ENCODE results near the gene TTC8. TPM values are rescaled to one million over a fixed set of nuclear protein-coding genes. Genes with fewer than 3 reads are reported as not detected.

The TTC8 gene
- polyA plus RNA-seq, 3 donors: 2.3 to 3.7 (median 2.7) TPM

DNA sequence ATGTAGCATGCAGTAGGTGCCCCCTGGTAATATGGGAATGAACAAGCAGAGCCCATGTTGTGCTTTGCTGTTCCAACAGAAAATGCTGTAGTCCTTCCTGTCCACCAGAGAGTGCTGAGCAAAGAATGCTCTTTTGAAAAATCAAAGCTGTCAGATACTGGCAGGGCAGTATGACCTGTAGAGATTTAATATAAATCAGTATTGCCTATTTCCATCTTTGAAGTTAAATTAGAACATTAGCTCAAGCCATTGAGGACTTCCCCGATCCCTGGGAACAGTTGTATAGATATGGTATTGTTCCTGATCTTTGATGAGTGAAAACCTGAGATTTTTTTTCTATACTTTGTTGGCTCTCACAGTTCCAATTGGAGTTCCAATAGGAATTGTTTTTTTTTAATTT lies 13.0 kb downstream of the TTC8 start:
- H3K9me3 Mint-ChIP-seq: no peaks in the 10 kb centered on the region
- peaks cover 6% of the 10 kb centered on the region for H3K4me1 Mint-ChIP-seq
- Histone ChIP-seq H3K4me3 (replicated peaks in 1 of 3; ENCODE audit: low read depth in 2 of 3, low read length in 3 of 3) (no peak overlapping the region), H3K9me3 (replicated peaks in 1 of 2; ENCODE audit: control insufficient read depth in 1 of 2, insufficient read depth in 1 of 2, low read length in 2 of 2) (no peaks in the 10 kb centered on the region), H3K79me2 (ENCODE audit: insufficient read depth, low read length) (no peaks in the 10 kb centered on the region), H4K20me1 (ENCODE audit: insufficient read depth, low read length) (no peaks in the 10 kb centered on the region), H3K27me3 (ENCODE audit: control insufficient read depth in 2 of 2, insufficient read depth in 2 of 2, low read length in 2 of 2) (no peaks in the 10 kb centered on the region), H2AFZ (ENCODE audit: insufficient read depth, low read depth, low read length, poor library complexity, severe bottlenecking) (no peak overlapping the region), H3K27ac (ENCODE audit: low read depth in 1 of 2, low read length in 2 of 2) (no peak overlapping the region), H3K9ac (ENCODE audit: insufficient read depth, low read length, poor library complexity, severe bottlenecking) (no peak overlapping the region), H3K4me2 (replicated peaks; ENCODE audit: extremely low read depth, low read length, poor library complexity, severe bottlenecking) (no peak overlapping the region), H3K36me3 (replicated peaks in 1 of 2; ENCODE audit: control insufficient read depth in 1 of 2, insufficient read depth in 2 of 2, low read length in 2 of 2) (no peaks in the 10 kb centered on the region), H3K4me1 (ENCODE audit: control insufficient read depth in 1 of 2, insufficient read depth in 2 of 2, low read length in 2 of 2) (no peaks in the 10 kb centered on the region)
- TF ChIP-seq, protein P1, sequence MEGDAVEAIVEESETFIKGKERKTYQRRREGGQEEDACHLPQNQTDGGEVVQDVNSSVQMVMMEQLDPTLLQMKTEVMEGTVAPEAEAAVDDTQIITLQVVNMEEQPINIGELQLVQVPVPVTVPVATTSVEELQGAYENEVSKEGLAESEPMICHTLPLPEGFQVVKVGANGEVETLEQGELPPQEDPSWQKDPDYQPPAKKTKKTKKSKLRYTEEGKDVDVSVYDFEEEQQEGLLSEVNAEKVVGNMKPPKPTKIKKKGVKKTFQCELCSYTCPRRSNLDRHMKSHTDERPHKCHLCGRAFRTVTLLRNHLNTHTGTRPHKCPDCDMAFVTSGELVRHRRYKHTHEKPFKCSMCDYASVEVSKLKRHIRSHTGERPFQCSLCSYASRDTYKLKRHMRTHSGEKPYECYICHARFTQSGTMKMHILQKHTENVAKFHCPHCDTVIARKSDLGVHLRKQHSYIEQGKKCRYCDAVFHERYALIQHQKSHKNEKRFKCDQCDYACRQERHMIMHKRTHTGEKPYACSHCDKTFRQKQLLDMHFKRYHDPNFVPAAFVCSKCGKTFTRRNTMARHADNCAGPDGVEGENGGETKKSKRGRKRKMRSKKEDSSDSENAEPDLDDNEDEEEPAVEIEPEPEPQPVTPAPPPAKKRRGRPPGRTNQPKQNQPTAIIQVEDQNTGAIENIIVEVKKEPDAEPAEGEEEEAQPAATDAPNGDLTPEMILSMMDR (IDR thresholded peaks at IDR 0.05): no peak
- DNase-seq: no peak
- peaks cover 0 to 3% of the 10 kb centered on the region in 2 donors for H3K36me3 Mint-ChIP-seq
- intact Hi-C loops (cut with micrococcal nuclease): no loop called here
- H3K27ac Mint-ChIP-seq: no peak overlapping the region
- WGBS (ENCODE audit: insufficient coverage): no CpG with 5 or more reads among the region's 1 CpG
- H3K27me3 Mint-ChIP-seq (ENCODE audit: low read depth in 3 of 3): peaks cover 0 to 1% (median 0%) of the 10 kb centered on the region in 3 donors
- H3K4me3 Mint-ChIP-seq: no peak overlapping the region

DNA sequence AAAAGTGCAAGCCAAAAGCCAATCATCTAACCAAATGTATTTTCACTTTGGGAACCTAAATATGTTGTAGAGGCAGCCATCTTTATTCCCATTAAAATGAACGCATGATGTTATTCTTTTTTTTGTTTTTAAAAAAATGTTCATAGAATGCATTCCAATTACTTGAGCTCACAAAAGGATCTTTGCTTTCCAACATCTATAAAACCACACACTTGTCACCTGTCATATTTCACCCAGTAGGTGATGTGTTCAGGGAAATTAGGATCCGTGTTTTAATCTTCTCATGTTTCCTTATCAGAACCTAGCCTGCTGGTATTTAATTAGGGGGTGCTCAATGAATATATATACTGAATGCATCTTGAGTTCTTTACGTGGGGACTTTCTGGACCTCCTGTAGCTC lies 13.6 kb downstream of the TTC8 start:
- Histone ChIP-seq H3K4me2 (replicated peaks; ENCODE audit: extremely low read depth, low read length, poor library complexity, severe bottlenecking) (no peak overlapping the region), H3K4me3 (replicated peaks in 1 of 3; ENCODE audit: low read depth in 2 of 3, low read length in 3 of 3) (no peak overlapping the region), H3K79me2 (ENCODE audit: insufficient read depth, low read length) (no peaks in the 10 kb centered on the region), H3K9ac (ENCODE audit: insufficient read depth, low read length, poor library complexity, severe bottlenecking) (no peak overlapping the region), H3K27ac (ENCODE audit: low read depth in 1 of 2, low read length in 2 of 2) (no peak overlapping the region), H2AFZ (ENCODE audit: insufficient read depth, low read depth, low read length, poor library complexity, severe bottlenecking) (no peak overlapping the region), H4K20me1 (ENCODE audit: insufficient read depth, low read length) (no peaks in the 10 kb centered on the region), H3K4me1 (ENCODE audit: control insufficient read depth in 1 of 2, insufficient read depth in 2 of 2, low read length in 2 of 2) (no peaks in the 10 kb centered on the region), H3K9me3 (replicated peaks in 1 of 2; ENCODE audit: control insufficient read depth in 1 of 2, insufficient read depth in 1 of 2, low read length in 2 of 2) (no peaks in the 10 kb centered on the region), H3K27me3 (ENCODE audit: control insufficient read depth in 2 of 2, insufficient read depth in 2 of 2, low read length in 2 of 2) (no peaks in the 10 kb centered on the region), H3K36me3 (replicated peaks in 1 of 2; ENCODE audit: control insufficient read depth in 1 of 2, insufficient read depth in 2 of 2, low read length in 2 of 2) (no peaks in the 10 kb centered on the region)
- DNase-seq: no peak
- peak overlapping the region in 2 of 7 donors; percentile 13 to 48 for H3K27ac Mint-ChIP-seq
- peaks cover 2% of the 10 kb centered on the region for H3K4me1 Mint-ChIP-seq
- no peaks in the 10 kb centered on the region for H3K9me3 Mint-ChIP-seq
- intact Hi-C loops (cut with micrococcal nuclease): no loop called here
- no peak overlapping the region for H3K4me3 Mint-ChIP-seq
- TF ChIP-seq, protein P1 (IDR thresholded peaks at IDR 0.05): no peak
- peaks cover 0 to 1% (median 0%) of the 10 kb centered on the region in 3 donors for H3K27me3 Mint-ChIP-seq (ENCODE audit: low read depth in 3 of 3)
- WGBS (ENCODE audit: insufficient coverage): 100% methylated on average over 1 of the region's 3 CpGs
- H3K36me3 Mint-ChIP-seq: peaks cover 0 to 3% of the 10 kb centered on the region in 2 donors

Data from CD14-positive monocyte (primary cell).